Tongue (tissue), 3 donors: ENCODE measurements around the gene MID1. TPM values are rescaled to one million over a fixed set of nuclear protein-coding genes. Genes with fewer than 3 reads are reported as not detected.

Experiments
- DNase-seq: peaks from one replicate; pipeline ENCODE4 v3.0.0-alpha.2; 2015
- small RNA-seq: library from RNA; depleted of rRNA; stranded (forward); fragments of <200 nt; gene quantifications from one replicate; pipeline ENCODE3, GENCODE V24; 2014; ENCODE audit warnings: low replicate concordance
- total RNA-seq: library from RNA; depleted of rRNA; stranded (reverse); fragments of >200 nt; gene quantifications from one replicate; pipeline ENCODE4 v1.2.3, GENCODE V29; 2014

MID1 gene
- total RNA-seq, 1 donor from 2014 or later, result 23.5 TPM

- DNase-seq, result no peak
These were observed 190.5 kb downstream of the MID1 start for GRCh38 chrX:10429908-10430307.

- DNase-seq, result no peak
These were observed 193.1 kb downstream of the MID1 start for GRCh38 chrX:10427249-10427648.

- DNase-seq, result no peak
These were observed 196.7 kb downstream of the MID1 start for GRCh38 chrX:10423716-10424115.

- DNase-seq, result no peak
These were observed 200.3 kb downstream of the MID1 start for GRCh38 chrX:10420134-10420533.

GRCh38 chrX:10416424-10416823 lies 204.0 kb downstream of the MID1 start:
- DNase-seq, result no peak

GRCh38 chrX:10415306-10416001 lies 204.9 kb downstream of the MID1 start:
- no peak for DNase-seq

GRCh38 chrX:10414862-10415261 lies 205.5 kb downstream of the MID1 start:
- no peak for DNase-seq

- DNase-seq, result no peak
These were observed 206.1 kb downstream of the MID1 start for GRCh38 chrX:10414156-10414824.

- no peak for DNase-seq
These were observed 215.9 kb downstream of the MID1 start for GRCh38 chrX:10404436-10404835.

GRCh38 chrX:10401239-10401638 lies 219.1 kb downstream of the MID1 start:
- DNase-seq, result no peak

- no peak for DNase-seq
These were observed 221.2 kb downstream of the MID1 start for GRCh38 chrX:10399043-10399741.

GRCh38 chrX:10398215-10398614 lies 222.2 kb downstream of the MID1 start:
- DNase-seq, result no peak

GRCh38 chrX:10397349-10397748 lies 223.0 kb downstream of the MID1 start:
- no peak for DNase-seq

- no peak for DNase-seq
These were observed 224.7 kb downstream of the MID1 start for GRCh38 chrX:10395643-10396042.

Small RNA genes lying within 50 kb of the gene (small RNA-seq; reads per million reads assigned to genes)
- not detected for gene RNU6-800P
